ENCODE measurements around the gene TYMP.

DNA sequence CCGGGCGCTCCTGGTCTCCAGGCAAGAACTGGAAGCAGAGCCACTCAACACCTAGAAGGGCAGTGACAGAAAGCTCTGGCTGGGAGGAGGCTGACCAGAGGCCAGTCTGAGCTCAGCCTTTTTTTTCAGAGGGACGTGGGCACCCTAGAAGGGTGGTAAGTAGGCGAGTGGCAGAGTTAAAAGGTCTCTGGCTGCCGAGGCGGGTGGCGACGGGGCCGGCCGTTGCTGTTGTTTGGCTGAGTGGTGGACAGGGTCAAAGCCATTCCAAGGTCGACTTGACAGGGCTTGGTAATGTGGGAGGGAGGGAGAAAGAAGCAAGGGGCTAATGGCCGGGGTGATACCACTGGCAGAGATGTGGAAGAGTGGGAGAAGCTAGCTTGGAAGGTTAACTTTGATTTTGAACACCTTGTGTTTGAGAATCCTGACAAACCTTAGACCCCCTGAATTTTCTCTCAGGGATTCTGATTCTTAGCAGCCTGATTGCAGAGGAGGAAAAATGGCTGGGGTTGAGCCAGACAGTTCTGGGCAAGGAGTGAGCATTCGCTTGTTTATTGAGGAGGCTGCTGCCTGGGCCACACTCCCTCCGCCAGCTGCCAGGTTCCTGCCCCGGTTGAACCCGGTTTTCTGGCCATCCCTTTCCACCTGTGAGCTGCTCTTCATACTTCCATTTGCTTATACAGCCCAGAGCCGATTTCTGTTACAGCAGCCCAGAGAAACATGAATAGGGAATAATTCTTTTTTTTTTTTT, 33.8 kb upstream of the TYMP start:
- TF ChIP-seq EP300 (IDR thresholded peaks at IDR 0.05) (no peak), POLR2A (IDR thresholded peaks at IDR 0.05; ENCODE audit: low read length) (no peak), MAFK (IDR thresholded peaks at IDR 0.05; ENCODE audit: partially characterized antibody) (no peak), RFX5 (IDR thresholded peaks at IDR 0.05) (no peak), ESRRA (IDR thresholded peaks at IDR 0.05; ENCODE audit: borderline replicate concordance, low read length) (no peak)
- TF ChIP-seq, protein P1, sequence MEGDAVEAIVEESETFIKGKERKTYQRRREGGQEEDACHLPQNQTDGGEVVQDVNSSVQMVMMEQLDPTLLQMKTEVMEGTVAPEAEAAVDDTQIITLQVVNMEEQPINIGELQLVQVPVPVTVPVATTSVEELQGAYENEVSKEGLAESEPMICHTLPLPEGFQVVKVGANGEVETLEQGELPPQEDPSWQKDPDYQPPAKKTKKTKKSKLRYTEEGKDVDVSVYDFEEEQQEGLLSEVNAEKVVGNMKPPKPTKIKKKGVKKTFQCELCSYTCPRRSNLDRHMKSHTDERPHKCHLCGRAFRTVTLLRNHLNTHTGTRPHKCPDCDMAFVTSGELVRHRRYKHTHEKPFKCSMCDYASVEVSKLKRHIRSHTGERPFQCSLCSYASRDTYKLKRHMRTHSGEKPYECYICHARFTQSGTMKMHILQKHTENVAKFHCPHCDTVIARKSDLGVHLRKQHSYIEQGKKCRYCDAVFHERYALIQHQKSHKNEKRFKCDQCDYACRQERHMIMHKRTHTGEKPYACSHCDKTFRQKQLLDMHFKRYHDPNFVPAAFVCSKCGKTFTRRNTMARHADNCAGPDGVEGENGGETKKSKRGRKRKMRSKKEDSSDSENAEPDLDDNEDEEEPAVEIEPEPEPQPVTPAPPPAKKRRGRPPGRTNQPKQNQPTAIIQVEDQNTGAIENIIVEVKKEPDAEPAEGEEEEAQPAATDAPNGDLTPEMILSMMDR (IDR thresholded peaks at IDR 0.05) = no peak

Measured in A549 (cell line).